H9 (cell line): ENCODE results near the gene EPHA8. TPM values are rescaled to one million over a fixed set of nuclear protein-coding genes. Genes with fewer than 3 reads are reported as not detected.

Experiments used
- DNase-seq: peaks from one replicate; pipeline ENCODE4 v3.0.0-alpha.2; 2017
- H2AFZ ChIP-seq: one replicate; pipeline ENCODE4 v1.6.1; 2013; ENCODE audit warnings: mild to moderate bottlenecking, low read length, control low read depth, moderate library complexity
- H2AK5ac ChIP-seq: 2 replicates; pipeline ENCODE4 v1.6.1; 2013; ENCODE audit warnings: low read length, control low read depth, mixed read lengths; ENCODE audit not compliant: insufficient read length
- H2BK120ac ChIP-seq: one replicate; pipeline ENCODE4 v1.6.1; 2013; ENCODE audit warnings: low read depth, mild to moderate bottlenecking, low read length, control low read depth, inconsistent platforms; ENCODE audit not compliant: poor library complexity, severe bottlenecking
- H2BK12ac ChIP-seq: 2 replicates; pipeline ENCODE4 v1.6.1; 2013; ENCODE audit warnings: low read length, control low read depth, mixed read lengths, low read depth; ENCODE audit not compliant: insufficient read length
- H2BK15ac ChIP-seq: 2 replicates; pipeline ENCODE4 v1.6.1; 2013; ENCODE audit warnings: low read depth, low read length, control low read depth
- H2BK20ac ChIP-seq: one replicate; pipeline ENCODE4 v1.6.1; 2013; ENCODE audit warnings: low read depth, mild to moderate bottlenecking, low read length, control low read depth, inconsistent platforms; ENCODE audit not compliant: poor library complexity, severe bottlenecking
- H2BK5ac ChIP-seq: 2 replicates; pipeline ENCODE4 v1.6.1; 2013; ENCODE audit warnings: low read length, control low read depth, mixed read lengths; ENCODE audit not compliant: insufficient read length
- H3K14ac ChIP-seq: 2 replicates; pipeline ENCODE4 v1.6.1; 2013; ENCODE audit warnings: low read length, control low read depth; ENCODE audit not compliant: insufficient read depth
- H3K18ac ChIP-seq: 2 replicates; pipeline ENCODE4 v1.6.1; 2013; ENCODE audit warnings: low read depth, mild to moderate bottlenecking, mixed read lengths, low read length, control low read depth; ENCODE audit not compliant: insufficient read length
- H3K23ac ChIP-seq: 2 replicates; pipeline ENCODE4 v1.6.1; 2013; ENCODE audit warnings: low read length, control low read depth, mixed read lengths, low read depth; ENCODE audit not compliant: insufficient read length
- H3K23me2 ChIP-seq: 2 replicates; pipeline ENCODE4 v1.6.1; 2013; ENCODE audit warnings: low read depth, mild to moderate bottlenecking, mixed read lengths, low read length, control low read depth; ENCODE audit not compliant: insufficient read length, poor library complexity, severe bottlenecking
- H3K27ac ChIP-seq: 2 replicates; pipeline ENCODE4 v1.5.1; 2013; ENCODE audit warnings: low read length, control low read depth, mixed read lengths, low read depth; ENCODE audit not compliant: insufficient read length
- H3K27me3 ChIP-seq: 2 replicates; pipeline ENCODE4 v1.6.1; 2013; ENCODE audit warnings: low read length, control low read depth, inconsistent platforms; ENCODE audit not compliant: insufficient read depth
- H3K4ac ChIP-seq: 2 replicates; pipeline ENCODE4 v1.6.1; 2013; ENCODE audit warnings: low read depth, mild to moderate bottlenecking, control low read depth, inconsistent platforms, low read length, moderate library complexity
- H3K4me1 ChIP-seq: 2 replicates; pipeline ENCODE4 v1.6.1; 2013; ENCODE audit warnings: low read length, control low read depth, inconsistent platforms; ENCODE audit not compliant: insufficient read depth
- H3K4me2 ChIP-seq: 2 replicates; pipeline ENCODE4 v1.6.1; 2013; ENCODE audit warnings: low read length, control low read depth, mixed read lengths; ENCODE audit not compliant: insufficient read length, insufficient read depth
- H3K56ac ChIP-seq: 2 replicates; pipeline ENCODE4 v1.6.1; 2013; ENCODE audit warnings: low read depth, mild to moderate bottlenecking, mixed read lengths, low read length, control low read depth; ENCODE audit not compliant: insufficient read length
- H3K79me1 ChIP-seq: 2 replicates; pipeline ENCODE4 v1.6.1; 2013; ENCODE audit warnings: low read depth, mild to moderate bottlenecking, moderate library complexity, low read length, control low read depth, inconsistent platforms; ENCODE audit not compliant: insufficient read depth, poor library complexity, severe bottlenecking
- H3K79me2 ChIP-seq: 2 replicates; pipeline ENCODE4 v1.6.1; 2013; ENCODE audit warnings: low read length, control low read depth, inconsistent platforms; ENCODE audit not compliant: insufficient read depth
- H3K9ac ChIP-seq: 2 replicates; pipeline ENCODE4 v1.6.1; 2013; ENCODE audit warnings: low read length, control low read depth, mixed read lengths; ENCODE audit not compliant: insufficient read length; ENCODE audit errors: extremely low read depth
- H3K9me3 ChIP-seq: one replicate; pipeline ENCODE4 v1.6.1; 2013; ENCODE audit warnings: low read depth, low read length, inconsistent platforms; ENCODE audit not compliant: control insufficient read depth
- H3T11ph ChIP-seq: one replicate; pipeline ENCODE4 v1.6.1; 2013; ENCODE audit warnings: mild to moderate bottlenecking, low read length, control low read depth, inconsistent platforms
- H4K20me1 ChIP-seq: one replicate; pipeline ENCODE4 v1.6.1; 2013; ENCODE audit not compliant: control insufficient read depth, insufficient read length, insufficient read depth
- H4K5ac ChIP-seq: 2 replicates; pipeline ENCODE4 v1.6.1; 2013; ENCODE audit warnings: low read depth, mild to moderate bottlenecking, mixed read lengths, low read length, control low read depth; ENCODE audit not compliant: insufficient read length
- H4K8ac ChIP-seq: replicated peaks from 2 replicates; pipeline ENCODE4 v1.6.1; 2013; ENCODE audit warnings: low read length, control low read depth, mixed read lengths, low read depth; ENCODE audit not compliant: insufficient read length
- H4K91ac ChIP-seq: 2 replicates; pipeline ENCODE4 v1.6.1; 2013; ENCODE audit warnings: low read depth, mild to moderate bottlenecking, moderate library complexity, mixed read lengths, low read length, control low read depth; ENCODE audit not compliant: insufficient read length
- H3K27ac Mint-ChIP-seq, 3 experiments: 2 replicates in 2 of 3; 3 replicates in 1 of 3; pipeline ENCODE4 v1.8.0; 2020 to 2021; ENCODE audit warnings: mixed read lengths in 3 of 3, mild to moderate bottlenecking in 1 of 3, moderate library complexity in 1 of 3
- H3K27me3 Mint-ChIP-seq: 2 replicates; pipeline ENCODE4 v1.8.0; 2021; ENCODE audit warnings: low read depth, mild to moderate bottlenecking, moderate library complexity, mixed read lengths
- H3K36me3 Mint-ChIP-seq, 3 experiments: 2 replicates in 2 of 3; 3 replicates in 1 of 3; pipeline ENCODE4 v1.8.0; 2020 to 2021; ENCODE audit warnings: low read depth in 3 of 3, mixed read lengths in 3 of 3; ENCODE audit not compliant: insufficient read depth in 1 of 3
- H3K4me1 Mint-ChIP-seq, 2 experiments: 2 replicates each; pipeline ENCODE4 v1.8.0; 2020; ENCODE audit warnings: mixed read lengths in 2 of 2
- H3K4me3 Mint-ChIP-seq, 2 experiments: 2 replicates in 1 of 2; 3 replicates in 1 of 2; pipeline ENCODE4 v1.8.0; 2020 to 2021; ENCODE audit warnings: mild to moderate bottlenecking in 2 of 2, mixed read lengths in 2 of 2, moderate library complexity in 1 of 2
- H3K9me3 Mint-ChIP-seq, 2 experiments: 2 replicates in 1 of 2; 3 replicates in 1 of 2; pipeline ENCODE4 v1.8.0; 2020; ENCODE audit warnings: mild to moderate bottlenecking in 2 of 2, mixed read lengths in 2 of 2, moderate library complexity in 1 of 2
- WGBS: extraction: QIAGEN DNeasy Blood & Tissue Kit; methylation state at CpG from one replicate; pipeline ENCODE4 v1.1.7; 2013; ENCODE audit warnings: missing lambda C conversion rate, low lambda C conversion rate, mixed read lengths; ENCODE audit not compliant: insufficient read length; ENCODE audit errors: extremely low coverage; 5-methylcytosine and 5-hydroxymethylcytosine counted together
- total RNA-seq: library from RNA; stranded (reverse); gene quantifications from 2 replicates; pipeline ENCODE4 v1.2.1, GENCODE V29; 2021
- TF ChIP-seq, protein P1 (sequence below): fragments of 200-600 bp; sonication (generic); conservative IDR thresholded peaks from 3 replicates; pipeline ENCODE4 v1.8.0; 2021; ENCODE audit warnings: antibody characterized with exemption, mild to moderate bottlenecking

The EPHA8 gene
- total RNA-seq, 1 experiment from 2014 or later, result 3.4 TPM

GRCh38 chr1:22543679-22544078 lies 19.6 kb upstream of the EPHA8 start:
- WGBS, result no CpG with 5 or more reads among the region's 6 CpGs
- no peaks in the 10 kb centered on the region for H4K20me1 ChIP-seq
- H3K56ac ChIP-seq, result no peak overlapping the region
- no peaks in the 10 kb centered on the region for H3K9me3 ChIP-seq
- peaks cover 16% of the 10 kb centered on the region for H3K27me3 Mint-ChIP-seq
- H2BK120ac ChIP-seq, result no peak overlapping the region
- H3K14ac ChIP-seq, result no peak overlapping the region; the same call in 1 of the 2 replicates
- H3K23ac ChIP-seq, result no peak overlapping the region
- no peak overlapping the region for H3T11ph ChIP-seq
- no peak overlapping the region for H4K91ac ChIP-seq
- no peak overlapping the region for H3K4me3 Mint-ChIP-seq
- no peak overlapping the region for H2BK20ac ChIP-seq
- H3K27me3 ChIP-seq, result no peaks in the 10 kb centered on the region
- H3K79me2 ChIP-seq, result no peaks in the 10 kb centered on the region
- no peak for DNase-seq
- H3K4me1 ChIP-seq, result no peaks in the 10 kb centered on the region
- no peaks in the 10 kb centered on the region; a peak in 1 of 7 replicates for H3K36me3 Mint-ChIP-seq
- no peak overlapping the region for H3K4me2 ChIP-seq
- no peaks in the 10 kb centered on the region for H3K9me3 Mint-ChIP-seq
- H3K27ac ChIP-seq, result no peak overlapping the region
- H2AFZ ChIP-seq, result no peak overlapping the region
- no peaks in the 10 kb centered on the region for H3K79me1 ChIP-seq
- no peak overlapping the region for H2BK5ac ChIP-seq
- H3K27ac Mint-ChIP-seq, result peak overlapping the region in 2 of 3 experiments; percentile 61 to 62; a peak in 3 of 7 replicates
- H4K8ac ChIP-seq, result no peak overlapping the region
- no peak overlapping the region for H3K9ac ChIP-seq
- H3K4me1 Mint-ChIP-seq, result peaks cover 0 to 29% of the 10 kb centered on the region in 2 experiments; a peak in 3 of 4 replicates
- H3K23me2 ChIP-seq, result no peaks in the 10 kb centered on the region
- H2BK15ac ChIP-seq, result no peak overlapping the region
- no peak overlapping the region; the same call in 1 of the 2 replicates for H3K4ac ChIP-seq
- H2AK5ac ChIP-seq, result no peak overlapping the region
- H4K5ac ChIP-seq, result no peak overlapping the region
- TF ChIP-seq, protein P1, sequence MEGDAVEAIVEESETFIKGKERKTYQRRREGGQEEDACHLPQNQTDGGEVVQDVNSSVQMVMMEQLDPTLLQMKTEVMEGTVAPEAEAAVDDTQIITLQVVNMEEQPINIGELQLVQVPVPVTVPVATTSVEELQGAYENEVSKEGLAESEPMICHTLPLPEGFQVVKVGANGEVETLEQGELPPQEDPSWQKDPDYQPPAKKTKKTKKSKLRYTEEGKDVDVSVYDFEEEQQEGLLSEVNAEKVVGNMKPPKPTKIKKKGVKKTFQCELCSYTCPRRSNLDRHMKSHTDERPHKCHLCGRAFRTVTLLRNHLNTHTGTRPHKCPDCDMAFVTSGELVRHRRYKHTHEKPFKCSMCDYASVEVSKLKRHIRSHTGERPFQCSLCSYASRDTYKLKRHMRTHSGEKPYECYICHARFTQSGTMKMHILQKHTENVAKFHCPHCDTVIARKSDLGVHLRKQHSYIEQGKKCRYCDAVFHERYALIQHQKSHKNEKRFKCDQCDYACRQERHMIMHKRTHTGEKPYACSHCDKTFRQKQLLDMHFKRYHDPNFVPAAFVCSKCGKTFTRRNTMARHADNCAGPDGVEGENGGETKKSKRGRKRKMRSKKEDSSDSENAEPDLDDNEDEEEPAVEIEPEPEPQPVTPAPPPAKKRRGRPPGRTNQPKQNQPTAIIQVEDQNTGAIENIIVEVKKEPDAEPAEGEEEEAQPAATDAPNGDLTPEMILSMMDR, result no peak
- no peak overlapping the region for H3K18ac ChIP-seq
- no peak overlapping the region for H2BK12ac ChIP-seq
